OCI-LY3 (cell line): Measurements from ENCODE around the gene CTSO.

Experiments
- H2AFZ ChIP-seq: fragments of 200-600, 300-600 bp; shearing (Covaris generic); 2 replicates; pipeline ENCODE4 v1.6.0; 2014; ENCODE audit warnings: antibody characterized with exemption, low read depth, low read length
- H3K27ac ChIP-seq: fragments of 200-600, 300-600 bp; sonication (generic); 2 replicates; pipeline ENCODE4 v1.5.1; 2014; ENCODE audit warnings: mild to moderate bottlenecking, low read length, moderate library complexity, mixed read lengths
- H3K27me3 ChIP-seq: fragments of 200-600, 300-600 bp; sonication (generic); 2 replicates; pipeline ENCODE4 v1.6.1; 2014; ENCODE audit warnings: low read depth, low read length, mixed read lengths
- H3K36me3 ChIP-seq: fragments of 200-600, 300-600 bp; sonication (generic); replicated peaks from 2 replicates; pipeline ENCODE3; 2014; ENCODE audit warnings: low read depth, low read length, mixed read lengths
- H3K4me1 ChIP-seq: fragments of 300-600, 200-600 bp; sonication (generic); 2 replicates; pipeline ENCODE4 v1.6.1; 2014; ENCODE audit warnings: low read length, mixed read lengths
- H3K4me2 ChIP-seq: fragments of 200-600, 300-600 bp; sonication (generic); 2 replicates; pipeline ENCODE4 v1.6.1; 2014; ENCODE audit warnings: low read length, mixed read lengths
- H3K4me3 ChIP-seq: fragments of 300-600, 200-600 bp; sonication (generic); 2 replicates; pipeline ENCODE4 v1.5.1; 2014; ENCODE audit warnings: antibody characterized with exemption, mild to moderate bottlenecking, low read length, moderate library complexity
- H3K79me2 ChIP-seq: fragments of 300-600, 200-600 bp; shearing (Covaris generic); 2 replicates; pipeline ENCODE4 v1.6.1; 2014; ENCODE audit warnings: mild to moderate bottlenecking, low read length, mixed read lengths
- H3K9ac ChIP-seq: fragments of 300-600, 200-600 bp; shearing (Covaris generic); 2 replicates; pipeline ENCODE4 v1.6.0; 2014; ENCODE audit warnings: mild to moderate bottlenecking, low read length, moderate library complexity
- H3K9me3 ChIP-seq: fragments of 200-600, 300-600 bp; shearing (Covaris generic); 2 replicates; pipeline ENCODE4 v1.6.1; 2014; ENCODE audit warnings: low read length, mixed read lengths; ENCODE audit not compliant: insufficient read depth
- H4K20me1 ChIP-seq: fragments of 200-600, 300-600 bp; sonication (generic); 2 replicates; pipeline ENCODE4 v1.6.1; 2016; ENCODE audit warnings: low read length, mixed read lengths; ENCODE audit not compliant: insufficient read depth
- CTCF ChIP-seq: fragments of 200-600, 300-600 bp; sonication (generic); IDR thresholded peaks from 2 replicates; pipeline ENCODE4 v1.5.1; 2014; ENCODE audit warnings: antibody characterized with exemption, low read length, low read depth
- EZH2phosphoT487 ChIP-seq: fragments of 200-600 bp; shearing (Covaris generic); IDR thresholded peaks from 2 replicates; pipeline ENCODE4 v1.6.1; 2018; ENCODE audit warnings: antibody characterized with exemption, mixed run types, low read depth

CTSO gene

GRCh38 chr4:155966731-155967395 is 13.2 kb upstream of the CTSO start:
- Histone ChIP-seq H3K4me1 (0 out of 2 replicates have a peak, but pooled peaks cover 3% of the 10 kb centered on the region), H3K27me3 (no peaks in the 10 kb centered on the region), H3K9ac (no peak overlapping the region), H3K27ac (no peak overlapping the region), H3K9me3 (no peaks in the 10 kb centered on the region), H4K20me1 (no peaks in the 10 kb centered on the region), H3K36me3 (no peaks in the 10 kb centered on the region), H3K4me2 (no peak overlapping the region), H2AFZ (no peak overlapping the region), H3K79me2 (no peaks in the 10 kb centered on the region), H3K4me3 (no peak overlapping the region)
- TF ChIP-seq CTCF = no peak
- no peak for TF ChIP-seq EZH2phosphoT487

DNA sequence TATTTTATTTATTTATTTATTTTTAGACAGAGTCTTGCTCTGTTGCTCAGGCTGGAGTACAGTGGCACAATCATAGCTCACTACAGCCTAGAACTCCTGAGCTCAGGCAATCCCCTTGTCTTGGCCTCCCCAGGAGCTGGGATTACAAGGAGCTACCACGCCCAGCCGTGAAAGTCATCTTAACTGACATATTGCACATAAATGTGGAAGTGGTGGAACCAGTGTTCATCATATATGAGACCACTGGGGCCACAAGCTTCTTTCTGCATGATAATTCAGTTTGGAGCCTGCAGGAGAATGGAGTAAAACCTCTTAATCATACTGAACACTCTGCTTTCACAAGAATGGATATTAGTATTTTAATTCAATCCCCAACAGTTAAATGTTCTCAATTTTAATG is 12.5 kb upstream of the CTSO start:
- no peaks in the 10 kb centered on the region for H3K27me3 ChIP-seq
- no peak overlapping the region for H2AFZ ChIP-seq
- no peak overlapping the region for H3K9ac ChIP-seq
- TF ChIP-seq CTCF (no peak), EZH2phosphoT487 (no peak)
- no peaks in the 10 kb centered on the region for H3K36me3 ChIP-seq
- H3K79me2 ChIP-seq = no peaks in the 10 kb centered on the region
- H3K4me1 ChIP-seq = no peaks in the 10 kb centered on the region
- H3K9me3 ChIP-seq = no peaks in the 10 kb centered on the region
- no peak overlapping the region for H3K27ac ChIP-seq
- no peaks in the 10 kb centered on the region for H4K20me1 ChIP-seq
- no peak overlapping the region for H3K4me2 ChIP-seq
- no peak overlapping the region for H3K4me3 ChIP-seq

- H3K4me1 ChIP-seq = peaks cover 2% of the 10 kb centered on the region; the same call in 1 of the 2 replicates
- H3K4me3 ChIP-seq = no peak overlapping the region
- no peak overlapping the region for H3K27ac ChIP-seq
- H4K20me1 ChIP-seq = no peaks in the 10 kb centered on the region
- H3K9me3 ChIP-seq = no peaks in the 10 kb centered on the region
- H3K79me2 ChIP-seq = no peaks in the 10 kb centered on the region
- no peaks in the 10 kb centered on the region for H3K36me3 ChIP-seq
- TF ChIP-seq CTCF (no peak), EZH2phosphoT487 (no peak)
- no peak overlapping the region for H2AFZ ChIP-seq
- no peak overlapping the region for H3K9ac ChIP-seq
- H3K4me2 ChIP-seq = no peak overlapping the region
- H3K27me3 ChIP-seq = no peaks in the 10 kb centered on the region
These were observed 10.6 kb upstream of the CTSO start for GRCh38 chr4:155964016-155964891.

- H3K4me3 ChIP-seq = no peak overlapping the region
- no peak overlapping the region for H3K9ac ChIP-seq
- TF ChIP-seq CTCF (no peak), EZH2phosphoT487 (no peak)
- no peaks in the 10 kb centered on the region for H3K79me2 ChIP-seq
- H3K4me1 ChIP-seq = peaks cover 8% of the 10 kb centered on the region; the same call in 1 of the 2 replicates
- no peak overlapping the region for H2AFZ ChIP-seq
- no peaks in the 10 kb centered on the region for H3K36me3 ChIP-seq
- no peaks in the 10 kb centered on the region for H3K9me3 ChIP-seq
- H3K4me2 ChIP-seq = no peak overlapping the region
- no peaks in the 10 kb centered on the region for H4K20me1 ChIP-seq
- no peak overlapping the region for H3K27ac ChIP-seq
- H3K27me3 ChIP-seq = no peaks in the 10 kb centered on the region
These were observed 9.1 kb upstream of the CTSO start for GRCh38 chr4:155962767-155963166.
